CD14-positive monocyte (primary cell): ENCODE results near the gene ASAP3. TPM values are rescaled to one million over a fixed set of nuclear protein-coding genes. Genes with fewer than 3 reads are reported as not detected.

Source experiments
- DNase-seq, 3 donors: peaks; one replicate each; pipeline ENCODE4 v3.0.0-alpha.2; 2011 to 2022
- H2AFZ ChIP-seq: 2 replicates; pipeline ENCODE4 v1.6.0; 2012; ENCODE audit warnings: mild to moderate bottlenecking, low read depth, low read length, inconsistent platforms; ENCODE audit not compliant: insufficient read depth, poor library complexity, severe bottlenecking
- H3K27ac ChIP-seq, 2 donors: 1 replicate in 1 of 2; 2 replicates in 1 of 2; pipeline ENCODE4 v1.5.1; 2012 to 2013; ENCODE audit warnings: low read length in 2 of 2, control low read depth in 1 of 2, inconsistent platforms in 1 of 2, low read depth in 1 of 2, mild to moderate bottlenecking in 1 of 2
- H3K27me3 ChIP-seq, 2 donors: one replicate each; pipeline versions ENCODE4 v1.6.0 to v1.6.1; 2011 to 2013; ENCODE audit warnings: low read length in 2 of 2; ENCODE audit not compliant: control insufficient read depth in 2 of 2, insufficient read depth in 2 of 2
- H3K36me3 ChIP-seq, 2 donors: replicated peaks in 1 of 2; 1 replicate in 1 of 2; 2 replicates in 1 of 2; pipeline versions ENCODE4 v1.5.1 to v1.6.1; 2012 to 2013; ENCODE audit warnings: low read length in 2 of 2, control low read depth in 1 of 2, inconsistent platforms in 1 of 2, mild to moderate bottlenecking in 1 of 2; ENCODE audit not compliant: insufficient read depth in 2 of 2, control insufficient read depth in 1 of 2
- H3K4me1 ChIP-seq, 2 donors: 1 replicate in 1 of 2; 2 replicates in 1 of 2; pipeline versions ENCODE4 v1.5.1 to v1.6.1; 2012 to 2013; ENCODE audit warnings: low read length in 2 of 2, control low read depth in 1 of 2, inconsistent platforms in 1 of 2, mild to moderate bottlenecking in 1 of 2, moderate library complexity in 1 of 2; ENCODE audit not compliant: insufficient read depth in 2 of 2, control insufficient read depth in 1 of 2
- H3K4me2 ChIP-seq: replicated peaks from 2 replicates; pipeline ENCODE3; 2012; ENCODE audit warnings: low read length, moderate library complexity, mild to moderate bottlenecking; ENCODE audit not compliant: poor library complexity, severe bottlenecking; ENCODE audit errors: extremely low read depth
- H3K4me3 ChIP-seq, 3 experiments: fragments of 200-600 bp in 1 of 3; sonication (generic) in 1 of 3; replicated peaks in 1 of 3; 1 replicate in 2 of 3; 2 replicates in 1 of 3; pipeline ENCODE4 v1.5.1; 2011 to 2013; ENCODE audit warnings: low read length in 3 of 3, mild to moderate bottlenecking in 3 of 3, control low read depth in 2 of 3, low read depth in 2 of 3, inconsistent platforms in 1 of 3, moderate library complexity in 1 of 3
- H3K79me2 ChIP-seq: 2 replicates; pipeline ENCODE4 v1.6.0; 2012; ENCODE audit warnings: mild to moderate bottlenecking, control low read depth, inconsistent platforms, low read length, moderate library complexity; ENCODE audit not compliant: insufficient read depth
- H3K9ac ChIP-seq: 2 replicates; pipeline ENCODE4 v1.6.0; 2017; ENCODE audit warnings: low read length, mild to moderate bottlenecking; ENCODE audit not compliant: insufficient read depth, poor library complexity, severe bottlenecking
- H3K9me3 ChIP-seq, 2 donors: replicated peaks in 1 of 2; 1 replicate in 1 of 2; 2 replicates in 1 of 2; pipeline versions ENCODE4 v1.5.1 to v1.6.1; 2012 to 2013; ENCODE audit warnings: low read length in 2 of 2, control low read depth in 1 of 2; ENCODE audit not compliant: control insufficient read depth in 1 of 2, insufficient read depth in 1 of 2
- H4K20me1 ChIP-seq: 2 replicates; pipeline ENCODE4 v1.6.0; 2012; ENCODE audit warnings: mild to moderate bottlenecking, low read length, control low read depth, moderate library complexity; ENCODE audit not compliant: insufficient read depth
- H3K27ac Mint-ChIP-seq, 7 donors: one replicate each; pipeline ENCODE4 v1.8.0; 2020; ENCODE audit warnings: mild to moderate bottlenecking in 7 of 7, mixed read lengths in 7 of 7, moderate library complexity in 6 of 7, inconsistent platforms in 2 of 7
- H3K27me3 Mint-ChIP-seq, 3 donors: one replicate each; pipeline ENCODE4 v1.8.0; 2021 to 2022; ENCODE audit warnings: low read depth in 3 of 3, mild to moderate bottlenecking in 3 of 3, mixed read lengths in 3 of 3, moderate library complexity in 3 of 3, inconsistent platforms in 1 of 3
- H3K36me3 Mint-ChIP-seq, 2 donors: one replicate each; pipeline ENCODE4 v1.8.0; 2020; ENCODE audit warnings: mixed read lengths in 2 of 2, inconsistent platforms in 1 of 2, mild to moderate bottlenecking in 1 of 2
- H3K4me1 Mint-ChIP-seq: one replicate; pipeline ENCODE4 v1.8.0; 2020; ENCODE audit warnings: mild to moderate bottlenecking, mixed read lengths
- H3K4me3 Mint-ChIP-seq, 2 donors: one replicate each; pipeline ENCODE4 v1.8.0; 2020; ENCODE audit warnings: mild to moderate bottlenecking in 2 of 2, mixed read lengths in 2 of 2, moderate library complexity in 1 of 2
- H3K9me3 Mint-ChIP-seq, 7 donors: one replicate each; pipeline ENCODE4 v1.8.0; 2020 to 2022; ENCODE audit warnings: mixed read lengths in 7 of 7, mild to moderate bottlenecking in 6 of 7, moderate library complexity in 6 of 7, inconsistent platforms in 2 of 7
- WGBS: methylation state at CpG from one replicate; pipeline ENCODE4 v1.1.5; 2013; ENCODE audit warnings: missing lambda C conversion rate; ENCODE audit not compliant: insufficient coverage; 5-methylcytosine and 5-hydroxymethylcytosine counted together
- intact Hi-C, 2 donors: fragments of 100-400 bp; cut with micrococcal nuclease; formaldehyde crosslinking; loops; one replicate each; pipeline versions ENCODE4 v1.15.0 to v1.15.1; 2023
- polyA plus RNA-seq, 3 donors: library from polyadenylated mRNA; depleted of rRNA in 1 of 3; unstranded in 2 of 3; stranded (reverse) in 1 of 3; fragments of 300-500 nt in 2 of 3; fragments of >200 nt in 1 of 3; fragmentation: Illumina TruSeq in 2 of 3; gene quantifications; 1 replicate in 2 of 3; 2 replicates in 1 of 3; pipeline ENCODE4 v1.2.3, GENCODE V29; 2012 to 2021
- TF ChIP-seq, protein P1 (sequence below): fragments of 200-600 bp; IDR thresholded peaks from one replicate; pipeline ENCODE4 v1.8.0; 2022; ENCODE audit warnings: antibody characterized with exemption, mild to moderate bottlenecking

The ASAP3 gene
- polyA plus RNA-seq, 3 donors: 0.27 to 1.1 TPM; not detected in 1

DNA sequence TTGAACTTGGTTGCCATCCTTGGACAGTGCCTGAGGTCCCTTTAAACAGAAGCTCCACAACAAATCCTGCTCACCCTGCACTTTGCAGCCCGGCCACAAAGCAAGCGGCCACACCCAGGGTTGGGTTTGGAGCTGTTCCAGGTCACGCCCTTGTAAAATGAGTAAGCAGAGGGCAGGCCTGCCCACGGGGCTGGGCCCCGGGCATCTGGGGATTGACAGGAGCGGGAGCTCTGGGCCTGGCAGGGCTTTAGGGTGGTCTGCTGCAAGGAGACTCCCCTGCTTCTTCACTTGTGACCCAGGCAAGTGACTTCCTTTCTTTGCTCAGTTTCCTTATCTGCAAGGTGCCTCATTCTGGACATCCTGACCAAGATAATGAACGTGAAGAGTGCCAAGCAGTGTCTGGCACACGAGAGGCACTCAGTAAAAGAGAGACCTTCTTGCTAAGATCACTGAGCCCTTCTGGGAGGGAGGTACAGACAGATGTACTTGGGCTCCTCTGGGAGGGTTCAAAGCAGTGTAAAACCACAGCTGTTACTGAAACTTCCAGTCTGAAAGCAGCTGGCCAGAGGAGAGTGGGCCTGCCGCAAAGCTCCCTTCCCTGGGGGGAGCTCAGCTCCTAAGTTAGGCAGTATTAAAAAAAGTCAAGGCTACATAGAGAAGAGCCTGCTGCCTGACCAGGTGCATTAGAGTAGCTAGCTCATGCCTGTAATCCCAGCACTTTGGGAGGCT, 44.4 kb upstream of the ASAP3 start:
- Histone ChIP-seq H3K27me3 (no peaks in the 10 kb centered on the region), H3K4me3 (peak overlapping the region; percentile 39 to 93 (median 87)), H3K36me3 (no peaks in the 10 kb centered on the region), H3K4me2 (peak overlapping the region; percentile 100), H4K20me1 (no peaks in the 10 kb centered on the region), H2AFZ (peak overlapping the region; percentile 71), H3K9ac (peak overlapping the region; percentile 73), H3K9me3 (no peaks in the 10 kb centered on the region), H3K27ac (peak overlapping the region; percentile 74 to 99), H3K4me1 (peaks cover 94 to 99% of the 10 kb centered on the region in 2 donors), H3K79me2 (peaks cover 83% of the 10 kb centered on the region)
- Mint-ChIP-seq H3K36me3 (peaks cover 1 to 9% of the 10 kb centered on the region in 2 donors), H3K27me3 (peaks cover 0 to under 1% (median 0%) of the 10 kb centered on the region in 3 donors), H3K4me3 (peak overlapping the region; percentile 82 to 94), H3K4me1 (peaks cover 90% of the 10 kb centered on the region), H3K27ac (peak overlapping the region; percentile 94 to 99 (median 97)), H3K9me3 (no peaks in the 10 kb centered on the region)
- TF ChIP-seq, protein P1, sequence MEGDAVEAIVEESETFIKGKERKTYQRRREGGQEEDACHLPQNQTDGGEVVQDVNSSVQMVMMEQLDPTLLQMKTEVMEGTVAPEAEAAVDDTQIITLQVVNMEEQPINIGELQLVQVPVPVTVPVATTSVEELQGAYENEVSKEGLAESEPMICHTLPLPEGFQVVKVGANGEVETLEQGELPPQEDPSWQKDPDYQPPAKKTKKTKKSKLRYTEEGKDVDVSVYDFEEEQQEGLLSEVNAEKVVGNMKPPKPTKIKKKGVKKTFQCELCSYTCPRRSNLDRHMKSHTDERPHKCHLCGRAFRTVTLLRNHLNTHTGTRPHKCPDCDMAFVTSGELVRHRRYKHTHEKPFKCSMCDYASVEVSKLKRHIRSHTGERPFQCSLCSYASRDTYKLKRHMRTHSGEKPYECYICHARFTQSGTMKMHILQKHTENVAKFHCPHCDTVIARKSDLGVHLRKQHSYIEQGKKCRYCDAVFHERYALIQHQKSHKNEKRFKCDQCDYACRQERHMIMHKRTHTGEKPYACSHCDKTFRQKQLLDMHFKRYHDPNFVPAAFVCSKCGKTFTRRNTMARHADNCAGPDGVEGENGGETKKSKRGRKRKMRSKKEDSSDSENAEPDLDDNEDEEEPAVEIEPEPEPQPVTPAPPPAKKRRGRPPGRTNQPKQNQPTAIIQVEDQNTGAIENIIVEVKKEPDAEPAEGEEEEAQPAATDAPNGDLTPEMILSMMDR: no peak
- WGBS: 0% methylated on average over 6 of the region's 9 CpGs
- DNase-seq: peak; percentile 86 to 91 (median 86)
- intact Hi-C loops: loop anchor here in 1 of 2 donors (5.0 kb wide), 1 partner anchor 186 kb away; the partner anchor contains the start of gene HNRNPR

DNA sequence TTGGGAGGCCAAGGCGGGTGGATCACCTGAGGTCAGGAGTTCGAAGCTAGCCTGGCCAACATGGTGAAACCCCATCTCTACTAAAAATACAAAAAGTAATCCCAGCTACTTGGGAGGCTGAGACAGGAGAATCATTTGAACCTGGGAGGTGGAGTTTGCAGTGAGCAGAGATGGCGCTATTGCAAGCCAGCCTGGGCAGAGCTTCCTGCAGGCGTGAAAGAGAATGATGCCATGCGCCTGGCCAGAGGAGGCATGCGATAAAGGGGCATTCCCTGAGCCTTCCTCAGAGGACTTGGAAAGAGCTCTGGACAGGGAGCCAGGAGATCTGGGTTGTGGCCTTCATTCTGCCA, 43.9 kb upstream of the ASAP3 start:
- Histone ChIP-seq H3K4me1 (peaks cover 95 to 99% of the 10 kb centered on the region in 2 donors), H3K9ac (peak overlapping the region; percentile 73), H3K27me3 (no peaks in the 10 kb centered on the region), H3K79me2 (peaks cover 85% of the 10 kb centered on the region), H3K36me3 (no peaks in the 10 kb centered on the region), H4K20me1 (no peaks in the 10 kb centered on the region), H3K4me2 (peak overlapping the region; percentile 100), H3K9me3 (no peaks in the 10 kb centered on the region), H3K27ac (peak overlapping the region; percentile 74 to 99), H2AFZ (peak overlapping the region; percentile 71), H3K4me3 (peak overlapping the region in 2 of 3 experiments; percentile 39 to 93)
- intact Hi-C loops: loop anchor here in 1 of 2 donors (5.0 kb wide), 1 partner anchor 186 kb away; the partner anchor contains the start of gene HNRNPR
- DNase-seq: no peak
- Mint-ChIP-seq H3K9me3 (no peaks in the 10 kb centered on the region), H3K27me3 (no peaks in the 10 kb centered on the region), H3K27ac (peak overlapping the region; percentile 94 to 99 (median 97)), H3K4me1 (peaks cover 90% of the 10 kb centered on the region), H3K4me3 (peak overlapping the region; percentile 82 to 94), H3K36me3 (peaks cover 1 to 9% of the 10 kb centered on the region in 2 donors)
- 7% methylated on average over 4 of the region's 6 CpGs for WGBS
- TF ChIP-seq, protein P1: peak; percentile 15
